Endothelial cell of umbilical vein (primary cell): ENCODE data around the gene AP2A2. TPM values are rescaled to one million over a fixed set of nuclear protein-coding genes. Genes with fewer than 3 reads are reported as not detected.

Source experiments
- BruUV-seq: library from RNA; stranded (reverse); fragments of 400-500 nt; replicated peaks from 2 replicates; lab custom pipeline; 2021; lab: Mats Ljungman, UMichigan
- CTCF ChIA-PET: fragments of 300-600, 350-600 bp; sonication (Branson Sonifier 250); formaldehyde crosslinking; loops from one replicate; lab custom pipeline; 2021; ENCODE audit warnings: antibody characterized with exemption, inconsistent platforms; lab: Charles Lee
- POLR2A ChIA-PET: fragments of 300-600, 350-600 bp; sonication (Branson Sonifier 250); formaldehyde crosslinking; loops from one replicate; lab custom pipeline; 2021; ENCODE audit warnings: antibody characterized with exemption, inconsistent platforms; lab: Charles Lee
- DNase-seq: peaks from one replicate; pipeline ENCODE4 v3.0.0-alpha.2; 2011; ENCODE audit warnings: low read depth, low spot score
- FAIRE-seq: peaks from 2 replicates; lab custom pipeline; 2011; peaks lifted over from hg19 to GRCh38; lab: Jason Lieb, UNC
- H2AFZ ChIP-seq: 2 replicates; pipeline ENCODE4 v1.6.0; 2012; ENCODE audit warnings: low read depth, low read length, control low read depth, inconsistent platforms
- H3K27ac ChIP-seq: 2 replicates; pipeline ENCODE4 v1.5.1; 2011; ENCODE audit warnings: low read depth, mild to moderate bottlenecking, control low read depth, low read length, moderate library complexity; ENCODE audit not compliant: insufficient read depth
- H3K27me3 ChIP-seq, 2 experiments: 2 replicates each; pipeline versions ENCODE4 v1.6.0 to v1.6.1; 2011; ENCODE audit warnings: low read length in 2 of 2, mixed read lengths in 1 of 2; ENCODE audit not compliant: control insufficient read depth in 2 of 2, insufficient read depth in 2 of 2
- H3K36me3 ChIP-seq, 2 experiments: 2 replicates in 1 of 2; 3 replicates in 1 of 2; pipeline ENCODE4 v1.5.1; 2011; ENCODE audit warnings: low read length in 2 of 2, mild to moderate bottlenecking in 1 of 2, moderate library complexity in 1 of 2; ENCODE audit not compliant: control insufficient read depth in 2 of 2, insufficient read depth in 2 of 2; ENCODE audit errors: extremely low read depth in 1 of 2
- H3K4me1 ChIP-seq: 3 replicates; pipeline ENCODE4 v1.5.1; 2011; ENCODE audit warnings: mild to moderate bottlenecking, low read length; ENCODE audit not compliant: control insufficient read depth, insufficient read depth; ENCODE audit errors: extremely low read depth
- H3K4me2 ChIP-seq: 2 replicates; pipeline ENCODE4 v1.6.1; 2011; ENCODE audit warnings: low read length, control low read depth, mixed read lengths; ENCODE audit not compliant: insufficient read depth
- H3K4me3 ChIP-seq, 3 experiments: fragments of 200-600 bp in 1 of 3; sonication (generic), shearing (Covaris generic) in 1 of 3; replicated peaks in 1 of 3; 2 replicates each; pipeline ENCODE4 v1.5.1; 2011 to 2016; ENCODE audit warnings: control low read depth in 3 of 3, low read length in 3 of 3, mild to moderate bottlenecking in 2 of 3, inconsistent platforms in 1 of 3, low read depth in 1 of 3, moderate library complexity in 1 of 3; ENCODE audit not compliant: insufficient read depth in 1 of 3
- H3K79me2 ChIP-seq: 2 replicates; pipeline ENCODE4 v1.6.0; 2012; ENCODE audit warnings: low read length, inconsistent platforms; ENCODE audit not compliant: control insufficient read depth, insufficient read depth
- H3K9ac ChIP-seq: replicated peaks from 2 replicates; pipeline ENCODE3; 2011; ENCODE audit warnings: low read length, control low read depth; ENCODE audit not compliant: insufficient read depth; ENCODE audit errors: extremely low read depth
- H3K9me1 ChIP-seq: replicated peaks from 3 replicates; pipeline ENCODE4 v1.6.0; 2011; ENCODE audit warnings: mild to moderate bottlenecking, low read length; ENCODE audit not compliant: control insufficient read depth, insufficient read depth; ENCODE audit errors: extremely low read depth
- H3K9me3 ChIP-seq: replicated peaks from 2 replicates; pipeline ENCODE4 v1.5.1; 2012; ENCODE audit warnings: low read length, inconsistent platforms; ENCODE audit not compliant: control insufficient read depth, insufficient read depth
- H4K20me1 ChIP-seq: replicated peaks from 2 replicates; pipeline ENCODE3; 2011; ENCODE audit warnings: mild to moderate bottlenecking, low read length; ENCODE audit not compliant: control insufficient read depth, insufficient read depth; ENCODE audit errors: extremely low read depth
- CTCF ChIP-seq, 2 donors: IDR thresholded peaks; 1 replicate in 1 of 2; 2 replicates in 1 of 2; pipeline ENCODE4 v1.5.1; 2011; ENCODE audit warnings: low read length in 2 of 2, mild to moderate bottlenecking in 2 of 2, moderate library complexity in 2 of 2, control low read depth in 1 of 2, inconsistent platforms in 1 of 2, low read depth in 1 of 2; ENCODE audit not compliant: insufficient read depth in 1 of 2; ENCODE audit errors: extremely low read depth in 1 of 2
- EZH2 ChIP-seq: IDR thresholded peaks from 2 replicates; pipeline ENCODE4 v1.6.1; 2012; ENCODE audit warnings: borderline replicate concordance, low read depth, mild to moderate bottlenecking, moderate library complexity, low read length, inconsistent platforms; ENCODE audit not compliant: severe bottlenecking
- FOS ChIP-seq: IDR thresholded peaks from 2 replicates; pipeline ENCODE4 v1.6.1; 2011; ENCODE audit warnings: mild to moderate bottlenecking, low read length, moderate library complexity, borderline replicate concordance; ENCODE audit not compliant: insufficient read depth
- GATA2 ChIP-seq: IDR thresholded peaks from 2 replicates; pipeline ENCODE4 v1.7.0; 2011; ENCODE audit warnings: low read depth, mild to moderate bottlenecking, moderate library complexity, mixed read lengths, low read length; ENCODE audit not compliant: insufficient read length, insufficient read depth
- JUN ChIP-seq: IDR thresholded peaks from 2 replicates; pipeline ENCODE4 v1.6.1; 2011; ENCODE audit warnings: borderline replicate concordance, low read depth; ENCODE audit not compliant: insufficient read length, insufficient read depth
- MYC ChIP-seq: IDR thresholded peaks from one replicate; pipeline ENCODE4 v1.6.1; 2011; ENCODE audit warnings: mild to moderate bottlenecking, low read depth, low read length
- POLR2A ChIP-seq: IDR thresholded peaks from 2 replicates; pipeline ENCODE4 v1.6.1; 2012; ENCODE audit warnings: low read depth, mild to moderate bottlenecking, control low read depth, low read length
- POLR2AphosphoS5 ChIP-seq: IDR thresholded peaks from 2 replicates; pipeline ENCODE4 v1.6.1; 2012; ENCODE audit warnings: low read depth, mild to moderate bottlenecking, control low read depth, low read length, moderate library complexity; ENCODE audit not compliant: insufficient read depth
- dilution Hi-C: fragments of 300-500 bp; cut with MboI; formaldehyde crosslinking; loops from one replicate; pipeline ENCODE4 v1.15.0; 2019; ENCODE audit warnings: low sequenced_read_pairs; ENCODE audit not compliant: extremely low pct_ligation_motif_present
- intact Hi-C: fragments of 100-400 bp; cut with micrococcal nuclease; formaldehyde crosslinking; loops from one replicate; pipeline ENCODE4 v1.10.0; 2022
- polyA plus RNA-seq, 4 experiments: library from polyadenylated mRNA; depleted of rRNA in 3 of 4; stranded (reverse) in 3 of 4; unstranded in 1 of 4; fragments of >200 nt; gene quantifications; 2 replicates each; pipeline versions ENCODE4 v1.2.1 to v1.2.3, GENCODE V29; 2011 to 2012; ENCODE audit warnings: missing spikeins in 1 of 4
- total RNA-seq: library from RNA; stranded (reverse); gene quantifications from 2 replicates; pipeline ENCODE4 v1.2.3, GENCODE V29; 2021
- TF ChIP-seq, protein P1 (sequence below): IDR thresholded peaks from 2 replicates; pipeline ENCODE4 v1.6.1; 2011; ENCODE audit not compliant: insufficient read depth, insufficient read length

AP2A2 gene
- total and polyA plus RNA-seq, 2 donors (not counting 3 experiments of a cell fraction or from before 2014, with no cell fraction given), result 89.5 to 92.6 TPM

- Histone ChIP-seq H3K9me3 (no peaks in the 10 kb centered on the region), H3K4me1 (no peaks in the 10 kb centered on the region), H3K27me3 (no peaks in the 10 kb centered on the region), H4K20me1 (no peaks in the 10 kb centered on the region), H3K79me2 (no peaks in the 10 kb centered on the region), H3K9ac (no peak overlapping the region), H3K4me3 (no peak overlapping the region), H3K4me2 (no peak overlapping the region), H3K36me3 (peaks cover 4 to 18% of the 10 kb centered on the region in 2 experiments), H3K27ac (no peak overlapping the region), H2AFZ (no peak overlapping the region), H3K9me1 (no peaks in the 10 kb centered on the region)
- FAIRE-seq, result no peak
- no TSS peak for BruUV-seq
- DNase-seq, result no peak
- dilution Hi-C loops, result no loop called here
- ChIA-PET CTCF (no interaction called here), POLR2A (no interaction called here)
- TF ChIP-seq GATA2 (no peak), CTCF (IDR thresholded peaks at IDR 0.05; ENCODE audit: extremely low read depth in 1 of 2, insufficient read depth in 1 of 2, low read depth in 1 of 2, low read length in 2 of 2) (no peak), POLR2AphosphoS5 (no peak), POLR2A (no peak), EZH2 (no peak), FOS (no peak), MYC (no peak), JUN (no peak)
- TF ChIP-seq, protein P1, sequence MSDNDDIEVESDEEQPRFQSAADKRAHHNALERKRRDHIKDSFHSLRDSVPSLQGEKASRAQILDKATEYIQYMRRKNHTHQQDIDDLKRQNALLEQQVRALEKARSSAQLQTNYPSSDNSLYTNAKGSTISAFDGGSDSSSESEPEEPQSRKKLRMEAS, result no peak
- intact Hi-C loops, result no loop called here
Observed at GRCh38 chr11:1015064-1015463, 89.4 kb downstream of the AP2A2 start.
